ENCODE data around the gene EFTUD2.

Gene EFTUD2

GRCh38 chr17:44844390-44844830 is 54.8 kb downstream of the EFTUD2 start:
- intact Hi-C loops (cut with DNase I; ENCODE audit: low total_unique reads) = no loop called here
- no peak for TF ChIP-seq CTCF (IDR thresholded peaks at IDR 0.05)
- peak in 1 of 2 donors; percentile 69 for DNase-seq
- H3K27ac ChIP-seq = peak overlapping the region; percentile 29 to 32
- H3K9me3 ChIP-seq = no peaks in the 10 kb centered on the region
- peaks cover 0 to 25% (median 10%) of the 10 kb centered on the region in 4 donors for H3K4me1 ChIP-seq
- H3K36me3 ChIP-seq = peaks cover 0 to 6% (median 0%) of the 10 kb centered on the region in 3 donors
- H3K4me3 ChIP-seq = no peak overlapping the region
- no peaks in the 10 kb centered on the region for H3K27me3 ChIP-seq

- Histone ChIP-seq H3K27ac (peak overlapping the region; percentile 2 to 59), H3K4me3 (peak overlapping the region in 1 of 2 donors; percentile 20), H3K36me3 (no peaks in the 10 kb centered on the region), H3K4me1 (peaks cover 0 to 25% (median 10%) of the 10 kb centered on the region in 4 donors), H3K9me3 (no peaks in the 10 kb centered on the region), H3K27me3 (no peaks in the 10 kb centered on the region)
- TF ChIP-seq CTCF (IDR thresholded peaks at IDR 0.05) = no peak
- intact Hi-C loops (cut with DNase I; ENCODE audit: low total_unique reads) = no loop called here
- DNase-seq = no peak
Measured at GRCh38 chr17:44842748-44843147, 56.5 kb downstream of the EFTUD2 start.

DNA sequence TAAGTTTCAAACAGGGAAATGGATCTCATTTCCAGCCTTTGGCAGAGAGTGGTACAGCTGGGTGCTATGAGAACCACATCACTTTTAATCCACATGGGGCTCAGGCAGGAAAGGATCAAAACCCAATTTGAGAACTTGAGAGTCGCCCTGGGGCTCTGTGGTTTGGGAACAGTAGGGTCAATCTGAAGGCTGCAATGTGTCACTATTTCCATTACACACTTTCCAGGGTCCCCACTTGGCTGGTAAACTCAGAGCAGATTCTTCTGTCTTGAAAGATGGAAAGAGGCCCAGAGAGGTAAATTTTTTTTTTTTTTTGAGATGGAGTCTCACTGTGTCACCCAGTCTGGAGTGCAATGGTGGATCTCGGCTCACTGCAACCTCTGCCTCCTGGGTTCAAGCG is 58.3 kb downstream of the EFTUD2 start:
- Histone ChIP-seq H3K27me3 (no peaks in the 10 kb centered on the region), H3K4me3 (no peak overlapping the region), H3K9me3 (no peaks in the 10 kb centered on the region), H3K4me1 (peaks cover 0 to 25% (median 10%) of the 10 kb centered on the region in 4 donors), H3K27ac (no peak overlapping the region), H3K36me3 (no peaks in the 10 kb centered on the region)
- DNase-seq = no peak
- no peak for TF ChIP-seq CTCF (IDR thresholded peaks at IDR 0.05)
- intact Hi-C loops (cut with DNase I; ENCODE audit: low total_unique reads) = no loop called here

DNA sequence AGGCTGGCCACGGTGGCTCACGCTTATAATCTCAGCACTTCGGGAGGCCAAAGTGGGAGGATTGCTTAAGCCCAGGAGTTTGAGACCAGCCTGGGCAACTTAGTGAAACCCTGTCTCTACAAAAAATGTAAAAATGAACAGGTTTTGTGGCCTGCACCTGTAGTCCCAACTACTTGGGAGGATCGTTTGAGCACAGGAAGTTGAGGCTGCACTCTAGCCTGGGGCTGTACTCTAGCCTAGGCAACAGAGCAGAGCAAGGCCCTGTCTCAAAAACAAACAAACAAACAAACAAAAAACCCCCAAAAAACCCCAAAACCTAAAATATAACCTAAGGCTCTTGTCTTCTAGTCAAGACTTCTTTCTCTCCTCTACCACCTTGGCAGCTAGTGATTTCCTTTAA is 59.0 kb downstream of the EFTUD2 start:
- H3K27ac ChIP-seq = no peak overlapping the region
- intact Hi-C loops (cut with DNase I; ENCODE audit: low total_unique reads) = no loop called here
- no peaks in the 10 kb centered on the region for H3K27me3 ChIP-seq
- no peaks in the 10 kb centered on the region for H3K36me3 ChIP-seq
- no peaks in the 10 kb centered on the region for H3K9me3 ChIP-seq
- H3K4me3 ChIP-seq = no peak overlapping the region
- H3K4me1 ChIP-seq = peaks cover 0 to 25% (median 10%) of the 10 kb centered on the region in 4 donors
- no peak for TF ChIP-seq CTCF (IDR thresholded peaks at IDR 0.05)
- no peak for DNase-seq

DNA sequence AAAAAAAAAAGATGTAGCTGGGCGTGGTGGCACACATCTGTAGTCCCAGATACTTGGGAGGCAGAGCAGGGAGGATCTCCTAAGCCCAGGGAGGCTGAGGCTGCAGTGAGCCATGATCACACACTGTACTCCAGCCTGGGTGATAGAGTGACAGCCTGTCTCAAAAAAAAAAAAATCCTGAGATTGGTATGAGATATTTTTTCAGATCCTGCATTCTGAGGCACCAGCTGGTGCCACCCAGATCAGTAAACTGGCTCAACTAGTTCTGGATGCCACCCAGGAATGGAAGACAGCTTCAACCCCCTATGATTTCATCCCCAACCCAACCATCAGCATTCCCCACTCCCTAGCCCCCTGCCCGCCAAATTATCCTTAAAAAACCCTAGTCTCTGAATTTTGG is 62.0 kb downstream of the EFTUD2 start:
- no peak for DNase-seq
- H3K9me3 ChIP-seq = no peaks in the 10 kb centered on the region
- no peaks in the 10 kb centered on the region for H3K27me3 ChIP-seq
- H3K27ac ChIP-seq = no peak overlapping the region
- no peak for TF ChIP-seq CTCF (IDR thresholded peaks at IDR 0.05)
- intact Hi-C loops (cut with DNase I; ENCODE audit: low total_unique reads) = no loop called here
- peaks cover 0 to under 1% (median 0%) of the 10 kb centered on the region in 4 donors for H3K4me1 ChIP-seq
- H3K36me3 ChIP-seq = no peaks in the 10 kb centered on the region
- no peak overlapping the region for H3K4me3 ChIP-seq

DNA sequence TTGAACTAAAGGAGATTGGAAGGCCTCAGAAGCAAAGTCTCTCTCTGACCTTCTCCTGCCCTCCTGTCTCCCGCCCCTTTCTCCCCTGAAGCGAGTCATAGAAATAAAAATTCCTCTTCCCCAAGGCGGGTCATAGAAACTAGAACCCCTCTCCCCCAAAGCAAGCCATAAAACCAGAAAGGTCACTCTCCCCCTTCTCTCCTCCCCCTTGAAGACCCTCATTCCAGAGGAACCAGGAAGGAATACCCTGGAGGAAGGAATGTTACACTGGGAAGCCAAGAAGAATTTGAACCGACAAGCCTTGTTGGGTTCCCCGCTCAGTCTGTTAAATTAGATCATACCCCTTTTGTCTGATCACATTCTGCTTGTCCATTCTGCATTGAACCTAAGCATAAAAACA is 66.4 kb downstream of the EFTUD2 start:
- Histone ChIP-seq H3K4me1 (peaks cover 0 to 16% (median 8%) of the 10 kb centered on the region in 4 donors), H3K27me3 (peaks cover 0 to 4% of the 10 kb centered on the region in 2 donors), H3K36me3 (no peaks in the 10 kb centered on the region), H3K27ac (no peak overlapping the region), H3K4me3 (no peak overlapping the region), H3K9me3 (no peaks in the 10 kb centered on the region)
- intact Hi-C loops (cut with DNase I; ENCODE audit: low total_unique reads) = no loop called here
- no peak for TF ChIP-seq CTCF (IDR thresholded peaks at IDR 0.05)
- no peak for DNase-seq
